HG03097 (cell line): ENCODE data around the gene KCNJ12.
A peak's percentile ranks its signal among the peaks of the same experiment; 100 is the strongest.
"Not testable (repeated sequence)": the region's sequence is repeated elsewhere in the genome, so short reads cannot be mapped to it uniquely, and the experiment has no call there.

Experiments
- ATAC-seq: cut with Tn5 transposase; IDR thresholded peaks from one replicate; pipeline ENCODE4 v1.9.1; 2021; ENCODE audit not compliant: unreplicated experiment, low FRiP score

KCNJ12 gene

DNA sequence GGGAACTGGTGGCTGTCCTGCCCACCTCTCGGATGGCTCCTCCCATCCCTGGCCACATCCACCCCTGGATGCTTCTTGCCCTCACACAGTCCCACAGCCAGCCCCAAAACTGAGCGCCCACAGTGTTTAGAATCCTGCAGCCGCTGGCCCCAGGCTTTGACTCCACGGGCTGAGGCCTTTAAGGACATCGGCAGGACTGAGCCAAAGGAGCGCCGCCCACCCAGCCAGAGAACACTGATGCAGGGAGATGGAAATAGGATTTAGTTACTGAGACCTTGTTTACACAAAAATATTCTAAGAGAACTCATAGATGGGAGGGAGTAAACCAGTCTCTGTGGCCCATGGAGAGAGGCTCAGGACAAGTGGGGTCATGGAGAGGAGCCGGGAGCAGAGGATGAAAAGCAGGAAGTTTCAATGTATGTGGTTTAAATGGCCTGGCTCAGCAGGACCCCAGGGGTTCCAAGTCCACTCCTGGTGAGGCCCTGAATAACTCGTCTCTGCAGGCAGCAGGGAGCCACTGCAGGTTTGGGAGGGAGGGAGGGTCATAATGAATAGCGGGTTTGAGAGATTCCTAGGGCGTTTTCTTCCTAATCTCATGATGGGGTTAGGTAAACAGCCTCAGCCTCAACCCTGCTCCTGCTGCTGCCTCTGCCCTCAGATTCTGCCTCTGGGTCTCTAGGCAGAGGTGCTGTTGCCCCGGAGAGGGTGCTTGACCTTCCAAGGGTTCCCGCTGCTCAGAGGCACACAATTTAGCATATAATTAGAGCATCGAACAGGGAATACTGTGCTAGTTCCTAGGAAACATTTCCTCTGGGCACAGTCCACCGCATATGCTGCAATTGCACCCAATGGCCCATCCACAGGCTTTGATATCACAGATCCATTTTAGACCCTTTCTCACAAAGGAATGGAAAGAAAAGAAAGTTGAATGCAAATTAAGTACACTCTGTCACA lies 61.0 kb downstream of the KCNJ12 start:
- not testable (repeated sequence) for ATAC-seq

DNA sequence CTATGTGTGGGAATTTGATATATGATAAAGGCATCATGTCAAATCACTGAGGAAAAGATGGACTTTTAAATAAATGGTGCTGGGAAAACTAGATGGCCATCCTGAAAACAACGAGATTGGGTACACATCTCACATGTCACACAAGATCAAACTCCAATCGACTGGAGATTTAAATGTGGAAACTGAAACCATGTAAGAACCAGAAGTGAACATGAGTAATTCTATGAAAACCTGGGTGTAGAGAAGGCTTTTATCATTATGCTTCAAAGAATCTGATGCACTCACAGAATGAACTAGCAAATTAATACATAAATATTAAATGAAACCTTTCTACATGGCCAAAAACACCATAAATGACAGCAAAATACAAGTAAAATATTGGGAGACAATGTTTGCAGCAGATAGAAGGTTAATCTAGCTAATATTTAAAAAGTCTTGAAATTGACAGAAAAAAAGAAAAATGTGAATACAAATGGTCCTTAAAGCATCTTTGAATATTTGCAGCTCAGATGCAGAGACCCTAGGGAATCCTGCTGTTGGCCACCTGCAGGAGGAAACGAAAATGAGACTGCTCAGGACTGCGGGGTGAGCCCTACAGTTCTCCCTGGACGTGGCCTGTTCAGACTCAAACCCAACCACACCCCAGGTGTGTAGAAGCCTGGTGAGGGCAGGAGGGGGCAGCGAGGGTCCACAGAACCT lies 62.3 kb downstream of the KCNJ12 start:
- ATAC-seq: not testable (repeated sequence)

- not testable (repeated sequence) for ATAC-seq
These were observed 62.8 kb downstream of the KCNJ12 start for GRCh38 chr17:21439015-21439336.

DNA sequence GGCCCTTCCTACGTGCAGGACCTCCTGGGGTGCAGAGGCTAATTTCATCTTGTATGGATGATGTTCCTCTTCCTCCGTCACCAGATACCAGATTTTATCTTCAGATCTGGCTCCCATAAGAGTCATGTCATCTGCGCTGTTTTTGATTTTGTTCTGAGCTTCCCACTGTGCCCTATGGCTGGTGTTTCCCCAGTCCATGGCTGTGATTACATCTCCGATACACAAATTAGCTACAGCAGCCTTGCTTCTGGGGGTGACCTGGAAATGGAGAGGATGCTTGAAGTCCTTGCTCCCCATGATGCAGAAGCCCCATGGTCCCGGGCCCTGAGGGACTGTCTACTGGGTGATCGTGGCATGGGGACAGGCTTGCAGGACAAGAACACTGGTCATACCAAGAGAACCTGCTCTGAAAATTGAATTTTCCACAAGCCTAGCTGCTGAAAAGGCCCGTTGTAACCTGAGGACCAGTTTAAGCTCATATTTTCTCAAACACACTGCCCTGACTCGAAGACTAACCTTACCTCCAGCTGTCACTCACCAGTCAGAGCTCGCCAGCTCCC lies 69.0 kb downstream of the KCNJ12 start:
- ATAC-seq: no peak

DNA sequence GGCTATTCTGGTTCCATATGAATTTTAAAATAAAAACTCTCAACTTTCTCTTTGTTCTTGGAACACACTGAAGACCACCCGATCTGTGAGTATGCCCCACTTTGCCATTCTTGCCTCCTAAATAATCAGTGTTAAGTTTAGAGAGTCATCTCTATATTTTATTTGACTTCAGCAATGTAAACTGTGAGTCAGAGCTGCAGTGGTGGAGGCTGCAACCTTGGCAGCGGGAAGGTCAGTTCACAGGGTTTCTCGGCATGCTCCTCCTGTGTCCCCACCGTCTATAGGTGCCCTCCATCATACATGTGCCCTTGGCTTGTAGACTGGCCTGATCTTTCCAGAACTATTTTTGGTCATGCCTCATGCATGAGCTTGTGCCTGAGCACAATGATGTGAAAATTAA lies 71.4 kb downstream of the KCNJ12 start:
- not testable (repeated sequence) for ATAC-seq

GRCh38 chr17:21449891-21450290 lies 73.7 kb downstream of the KCNJ12 start:
- ATAC-seq: not testable (repeated sequence)

DNA sequence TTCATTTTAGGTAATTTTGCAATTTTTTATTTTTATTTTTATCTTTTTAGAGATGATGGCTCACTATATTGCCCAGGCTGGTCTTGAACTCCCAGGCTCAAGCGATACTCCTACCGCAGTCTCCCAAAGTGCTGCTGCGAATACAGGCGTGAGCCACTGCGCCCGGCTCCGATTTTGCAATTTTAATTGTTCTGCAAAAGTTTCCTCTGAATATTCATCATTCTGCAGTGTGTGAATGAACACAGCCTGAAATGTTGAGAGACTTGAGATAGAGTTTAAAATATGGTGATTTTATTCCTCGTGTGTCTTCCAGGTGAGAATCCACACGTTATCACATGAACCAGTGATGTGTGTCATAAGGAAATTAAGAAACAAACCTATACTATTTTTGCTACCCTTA lies 75.8 kb downstream of the KCNJ12 start:
- no peak for ATAC-seq

DNA sequence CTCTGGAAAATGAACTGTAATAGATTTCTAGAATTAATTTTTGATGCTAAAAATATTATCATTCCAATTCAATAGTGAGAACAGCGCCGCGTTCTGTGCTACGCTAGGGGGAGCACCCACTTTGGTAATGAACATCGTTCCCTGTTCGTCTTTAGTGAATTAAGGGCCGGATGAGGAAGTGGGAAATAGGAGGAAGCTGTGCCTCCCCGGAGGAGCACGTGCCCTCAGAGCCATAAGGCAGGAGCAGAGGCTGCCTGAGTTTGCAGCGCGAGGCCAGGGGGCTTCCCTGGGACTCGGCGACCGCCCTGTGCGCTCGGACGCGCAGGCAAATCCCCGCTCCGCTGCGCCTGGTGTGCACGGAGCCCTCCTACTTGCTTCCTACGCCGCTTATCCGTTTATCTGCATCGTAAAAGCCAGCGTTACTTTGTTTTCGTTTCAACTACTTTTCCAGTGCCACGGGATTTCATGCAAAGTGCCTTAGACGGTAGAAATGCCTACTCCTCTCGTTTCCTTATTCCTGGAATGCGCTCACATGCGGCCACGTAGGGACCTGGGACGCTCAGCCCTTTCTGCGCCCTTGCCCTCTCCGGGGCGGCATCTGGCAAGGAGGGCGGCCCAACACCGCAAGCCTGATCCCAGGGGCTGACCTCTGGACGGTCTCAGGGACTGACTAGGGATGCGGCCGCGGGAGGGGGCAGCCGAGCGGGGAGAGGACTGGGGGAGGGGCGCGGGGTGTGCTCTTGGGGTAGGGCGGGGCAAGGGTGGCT lies 76.4 kb downstream of the KCNJ12 start:
- no peak for ATAC-seq

DNA sequence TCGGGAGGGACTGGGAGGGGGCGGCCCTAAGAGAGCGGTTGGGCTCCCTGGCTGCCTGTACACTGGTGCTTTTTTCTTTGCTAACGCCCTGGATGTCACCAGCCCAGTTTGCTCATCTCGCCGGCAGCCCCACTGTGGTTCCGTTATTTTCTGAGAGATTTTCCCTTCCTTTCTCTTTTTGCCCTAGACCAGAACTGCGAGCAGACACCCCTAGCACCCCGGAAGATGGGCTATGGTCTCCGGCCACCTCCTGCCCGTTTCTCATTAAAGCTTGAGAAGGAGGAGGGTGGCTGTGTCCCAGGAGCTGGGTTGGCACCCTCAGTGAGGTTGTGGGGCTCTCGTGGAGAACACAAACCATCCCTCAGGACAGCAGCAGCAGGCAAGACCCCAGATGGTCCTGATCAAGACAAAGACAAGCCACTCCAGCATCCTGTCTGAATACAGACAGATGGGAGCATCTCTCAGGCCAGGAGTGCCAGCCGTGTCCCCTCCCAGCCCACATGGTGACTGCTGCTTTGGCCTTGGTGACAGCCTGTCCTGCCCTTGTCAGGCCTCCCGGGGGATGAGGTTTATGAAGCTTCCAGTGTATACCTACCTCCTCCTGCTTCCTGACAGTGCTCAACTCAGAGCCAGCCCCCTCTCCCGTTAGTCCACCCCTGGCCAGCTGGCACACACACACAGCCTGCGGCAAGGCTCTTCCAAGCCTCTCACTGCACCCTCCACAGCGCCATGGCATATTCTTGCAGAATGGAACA lies 77.2 kb downstream of the KCNJ12 start:
- no peak for ATAC-seq

DNA sequence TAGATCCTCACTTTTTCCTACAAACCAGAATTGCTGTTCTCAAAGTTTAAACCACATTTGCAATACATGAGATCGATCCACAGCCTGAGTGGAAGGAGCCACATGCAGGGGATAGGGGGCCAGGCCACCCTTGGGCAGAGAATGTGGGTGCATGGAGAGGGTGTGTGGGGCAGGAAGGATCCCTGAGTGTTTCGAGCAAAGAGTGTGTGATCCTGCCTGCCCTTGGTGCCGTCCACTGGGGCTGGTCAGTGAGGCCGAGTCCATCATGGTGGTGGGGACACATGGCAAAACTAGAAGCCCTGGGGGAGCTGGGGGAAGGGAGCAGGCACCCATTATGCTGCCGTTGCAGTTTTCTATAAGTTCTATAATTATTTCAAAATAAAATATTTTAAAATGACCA lies 77.8 kb downstream of the KCNJ12 start:
- ATAC-seq: not testable (repeated sequence)

DNA sequence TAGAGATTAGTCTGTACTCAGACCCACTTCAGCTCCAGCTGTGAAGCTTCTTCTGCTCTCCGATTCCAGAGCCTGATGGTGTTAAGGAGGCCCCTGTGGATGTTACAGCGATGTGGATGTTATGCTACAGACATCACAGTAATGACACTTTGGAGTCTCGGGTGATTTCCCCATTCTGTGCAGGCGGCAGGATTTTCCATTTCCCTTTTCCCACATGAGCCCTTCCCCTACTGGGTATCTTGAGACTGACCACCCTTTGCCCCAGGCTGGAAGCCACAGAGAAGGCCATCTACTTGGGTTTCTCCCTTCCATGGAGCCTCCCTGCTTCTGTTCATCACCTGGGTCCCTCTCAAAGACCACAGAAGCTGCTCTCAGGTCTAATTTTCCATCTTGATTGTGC lies 78.3 kb downstream of the KCNJ12 start:
- no peak for ATAC-seq

DNA sequence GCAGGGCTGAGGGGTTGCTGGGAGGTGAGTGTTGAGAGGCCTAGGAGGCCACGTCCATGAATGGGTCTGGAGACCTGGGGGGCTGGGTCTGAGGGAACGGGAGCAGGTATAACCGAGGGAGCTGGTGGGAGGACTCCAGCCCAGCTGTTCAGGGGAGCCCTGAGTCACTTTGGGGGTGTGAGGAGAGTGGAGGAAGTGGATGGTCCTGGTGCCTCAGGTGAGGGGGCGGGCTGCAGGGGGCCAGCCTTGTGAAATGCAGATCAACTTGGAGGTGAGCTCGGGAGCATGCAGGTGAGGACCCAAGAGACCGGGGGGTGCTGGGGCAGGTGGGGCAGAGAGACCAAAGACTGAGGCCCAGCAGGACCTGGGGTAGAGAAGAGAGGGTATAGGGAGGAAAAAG lies 79.6 kb downstream of the KCNJ12 start:
- no peak for ATAC-seq

DNA sequence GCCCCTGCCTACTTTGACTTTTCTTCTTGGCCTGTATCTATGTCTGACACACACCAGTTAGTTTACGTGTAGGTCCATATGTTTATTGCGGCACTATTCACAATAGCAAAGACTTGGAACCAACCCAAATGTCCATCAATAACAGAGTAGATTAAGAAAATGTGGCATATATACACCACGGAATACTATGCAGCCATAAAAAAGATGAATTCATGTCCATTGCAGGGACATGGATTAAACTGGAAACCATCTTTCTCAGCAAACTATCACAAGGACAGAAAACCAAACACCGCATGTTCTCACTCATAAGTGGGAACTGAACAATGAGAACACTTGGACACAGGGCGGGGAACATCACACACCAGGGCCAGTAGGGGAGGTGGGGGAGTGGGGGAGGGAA lies 80.3 kb downstream of the KCNJ12 start:
- not testable (repeated sequence) for ATAC-seq

- ATAC-seq: peak; percentile 75
These were observed 81.2 kb downstream of the KCNJ12 start for GRCh38 chr17:21457051-21458026.

GRCh38 chr17:21458054-21458453 lies 81.9 kb downstream of the KCNJ12 start:
- no peak for ATAC-seq

DNA sequence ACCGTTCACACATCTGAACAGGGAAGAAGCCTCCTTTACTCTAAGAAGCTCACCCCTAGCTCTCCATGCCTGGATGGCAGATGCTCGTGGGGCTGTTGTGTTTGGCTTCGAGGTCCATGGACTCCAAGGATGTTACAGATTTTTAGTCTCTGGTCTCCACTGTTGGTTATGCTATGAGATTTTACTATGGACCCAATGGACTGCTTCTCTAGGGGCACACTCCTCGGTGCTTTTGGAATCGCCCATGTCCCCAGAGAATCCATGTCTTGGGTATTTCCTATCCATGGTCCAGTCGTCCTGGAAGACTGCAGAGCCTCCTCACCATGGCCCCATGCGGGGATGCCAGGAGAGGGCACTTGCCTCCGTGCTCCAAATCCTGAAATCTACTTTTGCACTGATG lies 83.4 kb downstream of the KCNJ12 start:
- no peak for ATAC-seq

- no peak for ATAC-seq
These were observed 84.2 kb downstream of the KCNJ12 start for GRCh38 chr17:21460358-21460757.

DNA sequence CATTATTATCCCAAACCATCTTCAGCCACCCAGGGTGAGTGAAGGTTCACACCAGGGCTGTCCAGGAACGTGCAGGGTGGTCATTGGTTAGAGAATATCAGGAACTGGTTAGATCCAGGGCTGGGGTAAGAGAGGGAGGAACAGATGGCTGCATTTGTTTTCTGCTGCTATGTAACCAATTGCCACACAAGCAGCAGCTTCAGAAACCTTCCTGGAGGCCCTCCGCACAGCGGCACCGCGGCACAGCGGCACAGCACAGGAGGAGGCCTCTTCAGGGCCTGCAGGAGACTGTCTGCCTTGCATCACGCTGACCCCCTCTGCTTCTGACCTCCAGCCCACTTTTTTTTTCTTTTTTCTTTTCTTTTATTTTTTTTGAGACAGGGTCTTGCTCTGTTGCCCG lies 86.1 kb downstream of the KCNJ12 start:
- ATAC-seq: no peak

DNA sequence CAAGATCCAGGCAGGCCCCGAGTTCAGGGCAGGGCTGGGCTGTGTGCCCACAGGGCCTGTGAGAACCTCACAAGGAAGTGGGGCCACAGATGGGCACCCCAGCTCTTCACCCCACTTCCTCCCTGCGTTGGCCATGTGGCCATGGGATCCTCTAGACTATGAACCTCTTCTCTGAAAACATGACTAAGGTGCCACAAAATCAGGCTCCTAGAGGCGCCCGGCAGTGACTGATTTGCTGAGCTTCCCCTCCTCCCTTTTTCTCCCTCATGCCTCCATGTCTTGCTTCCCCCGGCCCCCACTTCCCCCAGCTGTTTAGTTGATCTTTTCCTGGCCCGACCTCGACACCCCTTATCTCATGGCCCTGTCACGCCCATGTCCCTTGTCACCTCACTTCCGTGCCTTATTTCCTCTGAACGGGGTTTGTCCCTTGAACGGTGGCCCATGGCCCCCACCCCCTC lies 87.1 kb downstream of the KCNJ12 start:
- ATAC-seq: no peak
